ENCODE data around the gene ASXL1. TPM values are rescaled to one million over a fixed set of nuclear protein-coding genes. Genes with fewer than 3 reads are reported as not detected.

Gene ASXL1
- total RNA-seq, 1 experiment from 2014 or later = 22.7 TPM

DNA sequence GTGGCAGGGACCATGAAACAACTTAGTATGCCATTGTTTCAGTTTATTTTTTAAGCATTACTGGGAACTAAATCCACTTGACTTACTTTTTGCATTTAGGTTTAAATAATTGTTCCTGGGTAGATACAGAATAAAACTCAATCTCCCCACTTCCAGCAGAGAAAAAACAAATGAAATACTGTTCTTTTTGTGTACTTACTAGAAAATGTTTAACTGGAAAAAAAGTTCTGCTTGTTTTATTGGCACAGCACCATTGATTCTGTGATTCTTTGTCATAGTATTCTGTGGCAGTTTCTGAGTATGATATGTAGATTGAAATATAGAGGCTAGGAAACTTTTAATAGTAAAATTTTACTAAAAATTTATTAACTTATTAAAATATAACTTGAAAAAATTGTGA, 10.2 kb downstream of the ASXL1 start:
- Mint-ChIP-seq H3K4me3 (no peak overlapping the region), H3K4me1 (no peaks in the 10 kb centered on the region), H3K9me3 (no peaks in the 10 kb centered on the region), H3K27me3 (ENCODE audit: low read depth) (peaks cover 32% of the 10 kb centered on the region), H3K36me3 (no peaks in the 10 kb centered on the region), H3K27ac (no peak overlapping the region)
- DNase-seq (ENCODE audit: low spot score) = no peak
- TF ChIP-seq ZNF281 (CRISPR knock-in tag; IDR thresholded peaks at IDR 0.05) (no peak), CREM (CRISPR knock-in tag; IDR thresholded peaks at IDR 0.05) (no peak), SMAD3 (CRISPR knock-in tag; IDR thresholded peaks at IDR 0.05; ENCODE audit: borderline replicate concordance) (no peak), PREB (CRISPR knock-in tag; IDR thresholded peaks at IDR 0.05; ENCODE audit: borderline replicate concordance) (no peak), NFATC4 (CRISPR knock-in tag; IDR thresholded peaks at IDR 0.05) (no peak), JUN (CRISPR knock-in tag; IDR thresholded peaks at IDR 0.05) (no peak), ZSCAN18 (CRISPR knock-in tag; IDR thresholded peaks at IDR 0.05) (no peak), KAT7 (CRISPR knock-in tag; IDR thresholded peaks at IDR 0.05; ENCODE audit: borderline replicate concordance) (no peak), STAT6 (CRISPR knock-in tag; conservative IDR thresholded peaks at IDR 0.05; ENCODE audit: low read depth) (no peak), ZNF671 (CRISPR knock-in tag; IDR thresholded peaks at IDR 0.05) (no peak), SP1 (CRISPR knock-in tag; conservative IDR thresholded peaks at IDR 0.05) (no peak), ATF1 (CRISPR knock-in tag; IDR thresholded peaks at IDR 0.05) (no peak), ZNF263 (CRISPR knock-in tag; IDR thresholded peaks at IDR 0.05; ENCODE audit: low read depth) (no peak), ESRRA (CRISPR knock-in tag; IDR thresholded peaks at IDR 0.05; ENCODE audit: borderline replicate concordance) (no peak), FOXK1 (CRISPR knock-in tag; IDR thresholded peaks at IDR 0.05) (no peak), OVOL2 (CRISPR knock-in tag; IDR thresholded peaks at IDR 0.05; ENCODE audit: borderline replicate concordance) (no peak), PRDM15 (CRISPR knock-in tag; IDR thresholded peaks at IDR 0.05) (no peak)
- TF ChIP-seq, protein P1, sequence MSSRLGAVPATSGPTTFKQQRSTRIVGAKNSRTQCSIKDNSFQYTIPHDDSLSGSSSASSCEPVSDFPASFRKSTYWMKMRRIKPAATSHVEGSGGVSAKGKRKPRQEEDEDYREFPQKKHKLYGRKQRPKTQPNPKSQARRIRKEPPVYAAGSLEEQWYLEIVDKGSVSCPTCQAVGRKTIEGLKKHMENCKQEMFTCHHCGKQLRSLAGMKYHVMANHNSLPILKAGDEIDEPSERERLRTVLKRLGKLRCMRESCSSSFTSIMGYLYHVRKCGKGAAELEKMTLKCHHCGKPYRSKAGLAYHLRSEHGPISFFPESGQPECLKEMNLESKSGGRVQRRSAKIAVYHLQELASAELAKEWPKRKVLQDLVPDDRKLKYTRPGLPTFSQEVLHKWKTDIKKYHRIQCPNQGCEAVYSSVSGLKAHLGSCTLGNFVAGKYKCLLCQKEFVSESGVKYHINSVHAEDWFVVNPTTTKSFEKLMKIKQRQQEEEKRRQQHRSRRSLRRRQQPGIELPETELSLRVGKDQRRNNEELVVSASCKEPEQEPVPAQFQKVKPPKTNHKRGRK (CRISPR knock-in tag; IDR thresholded peaks at IDR 0.05; ENCODE audit: borderline replicate concordance) = no peak
- TF ChIP-seq, protein P2, sequence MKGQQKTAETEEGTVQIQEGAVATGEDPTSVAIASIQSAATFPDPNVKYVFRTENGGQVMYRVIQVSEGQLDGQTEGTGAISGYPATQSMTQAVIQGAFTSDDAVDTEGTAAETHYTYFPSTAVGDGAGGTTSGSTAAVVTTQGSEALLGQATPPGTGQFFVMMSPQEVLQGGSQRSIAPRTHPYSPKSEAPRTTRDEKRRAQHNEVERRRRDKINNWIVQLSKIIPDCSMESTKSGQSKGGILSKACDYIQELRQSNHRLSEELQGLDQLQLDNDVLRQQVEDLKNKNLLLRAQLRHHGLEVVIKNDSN (CRISPR knock-in tag; IDR thresholded peaks at IDR 0.05) = no peak
- TF ChIP-seq, protein P3, sequence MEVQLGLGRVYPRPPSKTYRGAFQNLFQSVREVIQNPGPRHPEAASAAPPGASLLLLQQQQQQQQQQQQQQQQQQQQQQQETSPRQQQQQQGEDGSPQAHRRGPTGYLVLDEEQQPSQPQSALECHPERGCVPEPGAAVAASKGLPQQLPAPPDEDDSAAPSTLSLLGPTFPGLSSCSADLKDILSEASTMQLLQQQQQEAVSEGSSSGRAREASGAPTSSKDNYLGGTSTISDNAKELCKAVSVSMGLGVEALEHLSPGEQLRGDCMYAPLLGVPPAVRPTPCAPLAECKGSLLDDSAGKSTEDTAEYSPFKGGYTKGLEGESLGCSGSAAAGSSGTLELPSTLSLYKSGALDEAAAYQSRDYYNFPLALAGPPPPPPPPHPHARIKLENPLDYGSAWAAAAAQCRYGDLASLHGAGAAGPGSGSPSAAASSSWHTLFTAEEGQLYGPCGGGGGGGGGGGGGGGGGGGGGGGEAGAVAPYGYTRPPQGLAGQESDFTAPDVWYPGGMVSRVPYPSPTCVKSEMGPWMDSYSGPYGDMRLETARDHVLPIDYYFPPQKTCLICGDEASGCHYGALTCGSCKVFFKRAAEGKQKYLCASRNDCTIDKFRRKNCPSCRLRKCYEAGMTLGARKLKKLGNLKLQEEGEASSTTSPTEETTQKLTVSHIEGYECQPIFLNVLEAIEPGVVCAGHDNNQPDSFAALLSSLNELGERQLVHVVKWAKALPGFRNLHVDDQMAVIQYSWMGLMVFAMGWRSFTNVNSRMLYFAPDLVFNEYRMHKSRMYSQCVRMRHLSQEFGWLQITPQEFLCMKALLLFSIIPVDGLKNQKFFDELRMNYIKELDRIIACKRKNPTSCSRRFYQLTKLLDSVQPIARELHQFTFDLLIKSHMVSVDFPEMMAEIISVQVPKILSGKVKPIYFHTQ (CRISPR knock-in tag; IDR thresholded peaks at IDR 0.05) = no peak
- POLR2A ChIA-PET = no interaction called here
- ATAC-seq = no peak
- CTCF ChIA-PET = no interaction called here
